Measurements from ENCODE around the gene USP13.
A peak's percentile ranks its signal among the peaks of the same experiment; 100 is the strongest.

The USP13 gene

GRCh38 chr3:179807588-179807987, 154.7 kb downstream of the USP13 start:
- DNase-seq, result no peak

GRCh38 chr3:179809639-179810038, 156.8 kb downstream of the USP13 start:
- DNase-seq, result no peak

- peak; percentile 17 for DNase-seq
Observed at GRCh38 chr3:179811321-179812095, 158.7 kb downstream of the USP13 start.

GRCh38 chr3:179812096-179812382, 159.2 kb downstream of the USP13 start:
- DNase-seq, result no peak

GRCh38 chr3:179819379-179819778, 166.5 kb downstream of the USP13 start:
- DNase-seq, result no peak

GRCh38 chr3:179822296-179822695, 169.5 kb downstream of the USP13 start:
- DNase-seq, result no peak

- DNase-seq, result no peak
Observed at GRCh38 chr3:179825527-179826246, 172.8 kb downstream of the USP13 start.

GRCh38 chr3:179826247-179826637, 173.4 kb downstream of the USP13 start:
- no peak for DNase-seq

GRCh38 chr3:179828738-179829137, 175.9 kb downstream of the USP13 start:
- no peak for DNase-seq

- DNase-seq, result no peak
Observed at GRCh38 chr3:179829401-179829800, 176.6 kb downstream of the USP13 start.

- no peak for DNase-seq
Observed at GRCh38 chr3:179832333-179832854, 179.6 kb downstream of the USP13 start.

GRCh38 chr3:179833294-179833693, 180.5 kb downstream of the USP13 start:
- DNase-seq, result no peak

GRCh38 chr3:179837374-179837773, 184.5 kb downstream of the USP13 start:
- DNase-seq, result no peak

Measured in CD4-positive, alpha-beta T cell treated with Interleukin-21 for 1 hour (primary cell).